Stimulated activated naive CD4-positive, alpha-beta T cell (primary cell): ENCODE data around the gene C2orf81.
A peak's percentile ranks its signal among the peaks of the same experiment; 100 is the strongest.
"Not testable (repeated sequence)": the region's sequence is repeated elsewhere in the genome, so short reads cannot be mapped to it uniquely, and the experiment has no call there.

Experiments
- DNase-seq, 6 experiments: peaks; one replicate each; lab custom pipeline; 2025; lab: John Stamatoyannopoulos, UW

The C2orf81 gene

DNA sequence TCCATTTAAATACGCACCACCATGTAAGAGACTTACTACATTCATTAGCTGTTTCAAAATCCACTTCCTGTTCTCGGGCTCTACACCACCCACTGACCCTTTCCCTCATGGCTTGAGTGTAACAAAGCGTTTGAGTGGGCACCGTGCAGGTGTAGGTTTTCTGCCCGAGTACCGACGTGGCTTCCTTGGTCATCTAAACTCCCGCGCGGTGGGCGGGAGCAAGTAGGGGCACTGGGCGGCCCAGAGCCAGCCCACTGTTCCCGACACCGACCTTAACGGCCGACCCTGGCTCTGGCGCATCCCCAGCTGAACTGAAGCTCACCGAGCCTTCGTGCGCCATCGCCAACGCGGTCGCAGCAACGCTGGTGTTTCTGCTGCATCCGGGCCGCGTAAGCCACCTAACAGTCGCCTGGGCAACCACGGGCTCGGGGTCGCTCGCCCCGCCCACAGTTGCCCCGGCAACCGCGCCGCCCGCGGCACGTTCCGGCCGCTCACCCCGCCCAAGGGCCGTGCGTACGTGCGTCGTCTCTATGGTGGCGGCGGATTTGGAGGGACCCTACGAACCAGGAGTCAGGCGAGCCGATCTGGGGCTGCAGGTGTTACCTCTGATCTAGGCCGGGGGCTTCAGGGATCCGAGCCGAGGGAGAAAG lies at the start of gene C2orf81, which contains the start of gene WDR54:
Gene C2orf81, minus strand, starts transcription at position 399 of the 650 bp plus-strand sequence. Its CDS starts 59 bp downstream, at position 340.
Gene WDR54, plus strand, starts transcription at position 510 of the 650 bp plus-strand sequence. CDS start 424 bp downstream, outside the sequence.
- peak; percentile 85 to 92 (median 89) for DNase-seq

DNA sequence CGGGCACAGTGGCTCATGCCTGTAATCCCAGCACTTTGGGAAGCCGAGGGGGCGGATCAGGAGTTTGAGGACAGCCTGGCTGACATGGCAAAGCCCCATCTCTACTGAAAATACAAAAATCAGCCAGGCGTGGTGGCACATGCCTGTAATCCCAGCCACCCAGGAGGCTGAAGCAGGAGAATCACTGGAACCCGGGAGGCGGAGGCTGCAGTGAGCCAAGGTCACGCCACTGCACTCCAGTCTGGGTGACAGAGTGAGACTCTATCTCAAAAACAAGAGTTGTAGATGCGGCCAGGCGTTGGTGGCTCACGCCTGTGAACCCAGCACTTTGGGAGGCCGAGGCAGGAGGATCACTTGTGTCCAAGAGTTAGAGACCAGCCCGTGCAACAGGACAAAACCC lies 49.3 kb upstream of the C2orf81 start:
- not testable (repeated sequence) for DNase-seq

DNA sequence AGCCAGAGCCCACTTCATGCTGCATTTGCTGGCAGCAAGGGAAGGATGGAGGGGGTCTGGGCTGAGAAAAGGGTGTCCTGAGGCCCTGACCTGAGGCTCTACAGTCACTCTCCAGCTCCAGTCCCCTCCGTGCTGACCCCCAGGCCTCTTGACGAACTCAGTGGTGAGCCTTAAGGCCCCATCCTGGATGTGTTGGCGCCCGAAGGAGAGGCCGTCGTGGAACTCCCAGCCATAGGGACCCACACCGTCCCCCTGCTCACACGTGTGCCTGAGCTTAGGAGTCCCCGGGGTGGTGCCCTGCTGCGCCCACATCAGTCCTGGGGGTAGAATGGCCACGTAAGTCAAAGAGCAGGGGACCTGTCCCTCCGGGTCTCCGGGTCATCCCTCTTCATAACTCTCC lies 43.0 kb upstream of the C2orf81 start:
- no peak for DNase-seq

DNA sequence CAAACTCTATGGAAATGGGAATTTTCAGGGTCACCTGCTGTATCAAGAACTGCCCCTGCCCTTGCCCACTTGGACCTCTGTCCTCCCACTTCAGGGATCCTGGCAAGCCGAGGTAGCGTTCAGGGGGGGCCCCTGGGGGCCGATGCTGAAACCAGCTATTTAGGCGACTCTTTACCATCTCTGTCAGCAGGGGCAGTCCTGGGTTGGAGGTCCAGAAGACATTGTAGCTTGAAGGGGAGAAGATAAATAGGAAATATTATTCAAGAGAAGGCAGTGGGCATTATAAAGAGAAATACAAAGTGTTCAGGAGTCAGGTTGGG lies 41.3 kb upstream of the C2orf81 start:
- DNase-seq = no peak

DNA sequence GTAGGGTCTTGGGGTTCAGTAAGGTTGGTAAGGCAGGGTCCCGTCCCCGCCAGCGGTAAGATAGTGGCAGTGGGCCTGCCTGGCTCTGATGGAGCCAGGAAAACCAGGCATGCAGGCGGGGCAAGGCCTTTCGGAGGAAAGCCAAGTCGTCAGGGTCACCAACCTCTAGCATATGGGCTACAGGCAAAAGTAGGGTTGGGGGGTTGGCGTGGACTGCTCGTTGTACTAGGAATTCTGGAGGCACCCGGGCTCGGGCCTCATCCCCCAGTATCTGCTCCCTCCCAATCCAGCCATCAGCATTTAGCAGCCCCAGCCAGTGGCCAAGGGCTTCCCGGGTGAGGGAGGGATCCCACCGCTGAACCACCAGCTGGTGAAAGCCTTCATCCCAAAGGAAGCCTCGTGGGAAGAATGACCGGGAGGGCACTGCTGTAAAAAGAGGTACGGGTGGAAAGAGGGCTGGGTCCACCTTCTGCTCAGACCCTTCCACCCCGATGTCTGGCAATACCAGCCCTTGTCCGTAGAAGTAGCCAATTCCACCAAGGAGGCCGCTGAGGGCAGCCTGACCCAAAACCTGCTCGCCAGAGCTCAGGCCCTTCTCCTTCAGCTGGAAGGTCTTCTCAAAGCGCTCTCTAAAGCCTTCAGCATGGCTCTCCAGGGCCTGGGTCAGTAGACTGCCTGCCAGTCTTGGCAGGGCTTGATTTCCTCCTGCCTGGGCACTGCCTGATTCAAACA lies 40.8 kb upstream of the C2orf81 start:
- DNase-seq = no peak

DNA sequence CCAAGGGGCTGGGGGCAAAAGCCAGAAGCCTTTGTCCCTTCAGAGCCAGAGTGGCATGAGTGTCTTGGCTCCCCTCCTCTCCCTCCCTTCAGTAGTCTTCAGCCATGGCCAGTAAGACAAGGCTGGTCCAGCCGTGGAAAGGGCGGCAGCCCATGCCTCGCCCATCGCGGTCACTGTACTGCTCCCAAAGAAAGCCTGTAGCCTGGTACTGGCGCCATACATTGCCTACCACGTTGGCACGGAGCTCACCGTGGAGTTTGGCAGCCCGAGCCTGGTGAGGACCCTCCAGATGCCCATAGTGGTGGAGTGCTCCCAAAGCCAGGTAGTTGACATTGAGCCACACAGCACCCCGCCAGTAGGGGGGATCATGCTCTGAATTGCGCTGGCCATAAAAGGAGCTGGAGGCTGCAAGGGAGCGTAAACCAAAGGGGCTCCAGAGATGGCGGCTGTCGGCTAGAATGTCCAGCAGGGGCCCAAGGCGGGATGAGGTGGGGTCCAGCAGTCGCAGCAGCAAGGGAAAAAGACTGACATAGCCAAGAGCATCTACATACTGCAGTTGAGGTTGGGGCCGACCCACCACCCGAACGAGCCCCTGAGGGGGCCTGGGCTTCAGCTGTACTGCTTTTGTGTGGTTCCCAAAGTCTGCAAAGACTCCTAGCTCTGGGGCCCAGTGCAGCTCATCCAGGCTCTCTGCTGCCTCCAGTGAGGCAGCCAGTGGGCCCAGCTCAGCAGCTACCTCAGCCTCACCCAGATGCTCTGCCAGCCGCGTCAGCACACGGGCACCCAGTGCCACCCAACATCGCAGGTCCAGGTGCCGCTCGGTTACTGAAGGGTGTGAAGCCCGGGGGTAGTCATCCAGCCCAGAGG lies 40.0 kb upstream of the C2orf81 start:
- DNase-seq = no peak

DNA sequence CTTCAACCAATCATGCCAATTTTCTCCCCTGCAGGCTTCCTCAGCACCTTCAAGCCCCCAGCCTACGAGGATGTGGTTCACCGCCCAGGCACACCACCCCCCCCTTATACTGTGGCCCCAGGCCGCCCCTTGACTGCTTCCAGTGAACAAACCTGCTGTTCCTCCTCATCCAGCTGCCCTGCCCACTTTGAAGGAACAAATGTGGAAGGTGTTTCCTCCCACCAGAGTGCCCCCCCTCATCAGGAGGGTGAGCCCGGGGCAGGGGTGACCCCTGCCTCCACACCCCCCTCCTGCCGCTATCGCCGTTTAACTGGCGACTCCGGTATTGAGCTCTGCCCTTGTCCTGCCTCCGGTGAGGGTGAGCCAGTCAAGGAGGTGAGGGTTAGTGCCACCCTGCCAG lies 38.8 kb upstream of the C2orf81 start:
- DNase-seq = not testable (repeated sequence)

DNA sequence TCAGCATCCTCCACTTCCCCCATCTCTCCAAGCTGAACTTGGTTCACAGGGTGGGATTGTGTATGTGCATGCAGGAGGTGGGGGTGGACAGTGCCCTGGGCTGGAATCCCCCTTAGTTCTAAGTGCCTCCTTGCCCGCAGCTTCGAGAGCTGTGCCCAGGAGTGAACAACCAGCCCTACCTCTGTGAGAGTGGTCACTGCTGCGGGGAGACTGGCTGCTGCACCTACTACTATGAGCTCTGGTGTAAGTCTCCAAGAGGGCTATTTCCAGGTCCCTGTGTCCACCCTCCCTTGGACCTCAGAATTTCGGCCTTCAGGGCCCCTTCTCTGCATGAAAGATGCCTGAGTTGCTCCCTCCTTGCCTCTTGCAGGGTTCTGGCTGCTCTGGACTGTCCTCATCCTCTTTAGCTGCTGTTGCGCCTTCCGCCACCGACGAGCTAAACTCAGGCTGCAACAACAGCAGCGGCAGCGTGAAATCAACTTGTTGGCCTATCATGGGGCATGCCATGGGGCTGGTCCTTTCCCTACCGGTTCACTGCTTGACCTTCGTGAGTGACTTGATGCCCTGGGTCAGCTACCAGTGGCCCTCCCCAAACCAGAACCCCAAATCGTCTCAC lies 38.2 kb upstream of the C2orf81 start:
- not testable (repeated sequence) for DNase-seq

DNA sequence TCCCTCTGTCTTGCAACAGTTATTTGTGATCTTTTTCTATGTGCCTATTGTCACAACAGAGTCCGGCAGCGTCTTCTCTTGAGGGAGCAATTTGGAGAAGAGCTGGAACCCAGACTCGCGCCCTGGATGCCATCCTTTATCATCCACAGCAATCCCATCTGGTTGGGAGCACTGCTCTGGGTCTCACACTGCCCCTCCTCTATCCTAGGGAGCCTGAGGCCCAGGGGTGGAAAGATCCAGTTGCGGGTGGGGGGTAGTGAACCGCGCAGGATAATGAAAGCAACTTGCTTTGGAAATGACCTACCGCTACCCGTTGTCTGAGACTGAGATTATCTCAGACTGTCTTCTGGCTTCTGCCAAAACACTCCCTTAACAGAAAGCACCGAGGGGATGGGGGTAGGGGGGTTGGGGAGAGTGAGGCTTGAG lies 37.5 kb upstream of the C2orf81 start:
- DNase-seq = no peak

DNA sequence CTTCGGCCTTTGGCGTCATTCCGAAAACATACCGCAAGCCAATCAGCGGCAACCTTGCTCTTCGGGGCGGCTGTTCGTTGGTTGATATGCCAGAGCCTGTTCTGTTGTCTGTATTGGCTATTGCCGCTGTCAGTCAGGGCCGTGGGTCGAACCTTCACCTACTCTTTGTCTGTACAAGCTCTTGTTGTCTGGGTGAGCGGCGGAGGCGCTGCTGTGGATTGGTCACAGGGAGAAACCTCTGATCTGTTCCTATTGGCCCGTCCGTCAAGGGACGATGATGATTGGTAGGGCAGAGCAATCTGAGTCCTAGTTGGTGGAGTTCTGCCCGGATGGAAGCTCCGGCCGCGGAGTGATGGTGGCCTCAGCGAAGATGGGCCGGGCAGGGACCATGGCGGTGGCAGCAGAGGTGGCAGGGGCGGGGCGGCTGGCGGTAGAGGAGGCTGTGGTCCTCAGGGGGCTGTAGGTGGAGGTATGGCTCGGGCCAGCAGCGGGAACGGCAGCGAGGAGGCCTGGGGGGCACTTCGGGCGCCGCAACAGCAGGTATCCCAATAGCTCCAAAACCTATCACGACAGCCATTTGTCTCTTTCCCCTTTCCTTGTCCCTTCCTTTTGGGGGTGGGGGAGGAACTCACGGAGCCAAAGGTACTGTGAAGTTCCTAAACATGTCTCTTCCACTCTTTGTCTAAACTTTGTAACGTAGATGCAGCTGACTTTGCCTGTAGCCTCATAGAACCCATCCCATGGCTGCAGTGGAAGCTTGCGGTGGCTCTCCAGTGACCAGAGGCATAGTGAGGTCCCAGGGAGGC lies 36.9 kb upstream of the C2orf81 start, which contains the start of gene WBP1:
Gene WBP1, plus strand, starts transcription at position 307 of the 806 bp plus-strand sequence. Its CDS starts 165 bp downstream, at position 472.
- peak; percentile 95 to 100 (median 99) for DNase-seq

DNA sequence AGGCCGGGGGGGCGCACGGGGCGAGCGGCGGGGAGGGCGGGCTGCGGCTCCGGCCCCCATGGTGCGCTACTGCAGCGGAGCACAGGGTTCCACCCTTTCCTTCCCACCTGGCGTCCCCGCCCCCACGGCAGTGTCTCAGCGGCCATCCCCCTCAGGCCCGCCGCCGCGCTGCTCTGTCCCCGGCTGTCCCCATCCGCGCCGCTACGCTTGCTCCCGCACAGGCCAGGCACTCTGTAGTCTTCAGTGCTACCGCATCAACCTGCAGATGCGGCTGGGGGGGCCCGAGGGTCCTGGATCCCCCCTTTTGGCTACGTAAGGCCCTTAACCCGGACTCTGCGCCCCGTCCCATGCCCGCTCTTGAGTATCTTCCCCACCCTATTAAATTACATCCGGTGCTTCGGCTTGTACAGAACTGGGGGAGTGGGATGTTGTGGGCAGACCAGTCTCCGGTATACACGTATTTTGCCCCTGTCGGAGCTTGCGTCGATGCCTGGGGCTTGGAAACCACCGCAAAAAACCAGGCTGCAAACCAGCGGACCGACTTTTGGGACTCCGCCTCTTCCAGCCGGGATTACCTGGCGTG lies 36.2 kb upstream of the C2orf81 start:
- DNase-seq = peak; percentile 71 to 95 (median 84)

DNA sequence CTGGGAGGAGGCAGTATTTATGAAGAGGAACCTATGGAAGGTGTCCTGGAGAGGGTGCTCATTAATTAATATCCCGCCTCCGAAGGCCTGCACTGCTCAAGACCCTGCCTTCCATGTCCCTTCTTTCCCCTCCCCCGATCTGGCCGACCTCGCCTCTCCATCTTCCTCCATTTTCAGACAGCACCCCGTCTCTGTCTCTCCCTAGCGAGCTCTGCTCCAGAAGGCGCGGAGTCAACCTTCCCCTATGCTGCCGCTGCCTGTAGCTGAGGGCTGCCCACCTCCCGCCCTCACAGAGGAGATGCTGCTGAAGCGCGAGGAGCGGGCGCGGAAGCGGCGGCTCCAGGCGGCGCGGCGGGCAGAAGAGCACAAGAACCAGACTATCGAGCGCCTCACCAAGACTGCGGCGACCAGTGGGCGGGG lies 35.7 kb upstream of the C2orf81 start:
- DNase-seq = no peak

DNA sequence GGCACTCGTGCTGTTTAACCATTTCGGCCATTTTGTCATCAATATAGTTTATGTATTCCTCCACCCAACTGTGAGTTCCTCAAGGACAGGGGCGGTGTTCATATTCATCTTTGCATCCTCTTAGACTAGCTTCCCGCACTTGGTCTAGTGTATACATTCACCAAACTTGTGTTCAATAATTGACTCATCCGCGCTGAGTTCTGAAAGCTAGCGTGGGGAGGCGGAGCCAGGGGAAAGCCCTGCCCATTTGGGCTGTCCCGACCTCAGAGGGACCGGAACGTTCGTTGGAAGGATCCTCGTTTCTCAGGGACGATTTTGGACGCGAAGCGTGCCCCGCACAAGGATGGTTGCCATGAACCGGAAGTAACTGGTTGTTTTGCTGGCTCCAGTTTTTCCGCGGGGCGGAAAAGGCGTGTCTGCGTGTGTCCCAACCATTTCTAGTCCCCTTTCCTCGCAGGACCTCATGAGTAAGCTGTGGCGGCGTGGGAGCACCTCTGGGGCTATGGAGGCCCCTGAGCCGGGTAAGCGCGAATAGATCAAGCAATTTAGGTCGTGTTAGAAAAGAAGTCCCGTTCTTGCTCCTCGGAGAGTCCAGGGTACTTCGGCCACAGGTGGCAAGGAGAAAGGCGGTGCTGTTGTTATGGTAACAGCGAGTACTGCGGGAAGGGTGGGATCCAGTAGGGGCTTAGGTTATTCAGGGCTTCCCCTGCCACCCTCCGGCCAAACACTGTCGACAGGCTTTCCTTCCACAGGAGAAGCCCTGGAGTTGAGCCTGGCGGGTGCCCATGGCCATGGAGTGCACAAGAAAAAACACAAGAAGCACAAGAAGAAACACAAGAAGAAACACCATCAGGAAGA lies 33.5 kb upstream of the C2orf81 start, which contains the start of gene INO80B:
Gene INO80B, plus strand, starts transcription at position 434 of the 858 bp plus-strand sequence. Its CDS starts 30 bp downstream, at position 464.
- DNase-seq = peak; percentile 93 to 97 (median 96)

DNA sequence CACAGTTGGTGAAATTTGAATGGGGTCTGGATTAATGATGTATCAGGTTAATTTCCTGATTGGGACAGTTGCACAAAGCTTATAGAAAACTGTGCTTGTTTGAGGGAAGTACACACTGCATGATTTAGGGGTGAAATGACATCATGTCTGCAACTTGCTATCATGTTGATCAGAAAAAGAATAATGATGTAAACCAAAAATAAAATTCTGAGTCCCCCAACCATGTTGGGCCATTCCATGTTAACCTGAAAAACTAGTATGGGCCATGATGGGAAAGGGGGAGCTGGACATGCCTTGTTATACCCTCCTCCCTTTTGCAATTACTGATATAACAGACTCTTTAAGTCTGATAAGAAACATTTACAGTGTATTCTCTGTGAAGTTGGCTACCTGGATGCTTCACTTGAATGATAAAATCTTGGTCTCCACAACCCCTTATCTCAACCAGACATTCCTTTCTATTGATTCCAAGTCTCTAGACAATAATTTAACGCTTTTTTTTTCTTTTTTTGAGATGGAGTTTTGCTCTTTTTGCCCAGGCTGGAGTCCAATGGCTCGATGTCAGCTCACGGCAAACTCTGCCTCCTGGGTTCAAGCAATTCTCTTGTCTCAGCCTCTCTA lies 29.3 kb upstream of the C2orf81 start:
- DNase-seq = no peak

DNA sequence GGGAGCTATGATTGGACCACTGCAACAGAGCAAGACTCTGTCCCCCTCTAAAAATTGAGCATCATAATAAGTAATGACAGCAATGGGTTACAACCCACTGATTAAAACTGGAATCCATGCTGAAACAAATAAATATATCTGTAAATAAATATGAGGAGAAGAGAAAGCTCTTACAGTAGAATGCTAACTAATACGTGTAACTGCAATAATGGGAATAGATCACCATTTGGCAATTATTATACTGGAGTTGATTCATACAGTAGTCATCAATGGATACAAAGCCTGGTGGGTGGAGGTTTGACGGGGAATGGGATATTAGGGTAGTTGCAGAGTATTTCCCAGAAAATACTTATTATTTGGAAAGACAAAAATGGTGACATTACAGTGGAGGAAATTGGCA lies 27.4 kb upstream of the C2orf81 start:
- DNase-seq = no peak

DNA sequence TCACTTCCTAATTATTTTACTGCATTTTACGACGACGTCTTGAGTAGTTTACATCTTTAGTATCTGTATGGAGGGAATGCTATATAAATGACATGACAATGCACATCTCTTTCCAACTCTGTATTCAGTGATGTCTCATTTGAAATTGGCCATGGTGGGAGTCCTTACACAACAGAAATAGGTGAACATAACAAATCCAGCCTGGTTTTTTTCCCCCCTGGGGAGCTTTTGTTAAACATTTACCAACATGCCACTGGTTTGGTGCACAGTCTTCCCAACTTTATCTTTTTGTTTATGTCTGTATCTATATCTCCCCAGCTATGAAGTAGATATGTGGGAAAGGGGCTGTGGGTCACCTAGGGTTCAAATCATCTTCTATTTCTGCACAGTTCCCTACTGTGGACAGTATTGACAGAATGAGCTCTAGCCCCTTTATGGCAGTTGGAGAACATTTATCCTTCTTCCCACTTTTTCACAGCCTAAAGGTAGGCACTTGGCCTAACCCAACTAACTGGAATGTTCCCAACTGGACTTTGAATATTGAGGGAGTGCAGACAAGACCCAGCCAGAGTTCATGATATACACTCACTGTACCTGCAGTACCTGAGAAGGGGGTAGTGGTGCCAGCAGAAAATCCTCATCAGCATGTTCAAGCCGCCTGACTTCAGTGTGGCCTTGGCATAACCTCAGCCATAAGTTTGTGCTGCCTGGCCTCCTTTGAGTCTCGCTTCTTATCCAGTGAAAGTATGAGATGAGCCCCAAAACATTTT lies 26.0 kb upstream of the C2orf81 start:
- no peak for DNase-seq

DNA sequence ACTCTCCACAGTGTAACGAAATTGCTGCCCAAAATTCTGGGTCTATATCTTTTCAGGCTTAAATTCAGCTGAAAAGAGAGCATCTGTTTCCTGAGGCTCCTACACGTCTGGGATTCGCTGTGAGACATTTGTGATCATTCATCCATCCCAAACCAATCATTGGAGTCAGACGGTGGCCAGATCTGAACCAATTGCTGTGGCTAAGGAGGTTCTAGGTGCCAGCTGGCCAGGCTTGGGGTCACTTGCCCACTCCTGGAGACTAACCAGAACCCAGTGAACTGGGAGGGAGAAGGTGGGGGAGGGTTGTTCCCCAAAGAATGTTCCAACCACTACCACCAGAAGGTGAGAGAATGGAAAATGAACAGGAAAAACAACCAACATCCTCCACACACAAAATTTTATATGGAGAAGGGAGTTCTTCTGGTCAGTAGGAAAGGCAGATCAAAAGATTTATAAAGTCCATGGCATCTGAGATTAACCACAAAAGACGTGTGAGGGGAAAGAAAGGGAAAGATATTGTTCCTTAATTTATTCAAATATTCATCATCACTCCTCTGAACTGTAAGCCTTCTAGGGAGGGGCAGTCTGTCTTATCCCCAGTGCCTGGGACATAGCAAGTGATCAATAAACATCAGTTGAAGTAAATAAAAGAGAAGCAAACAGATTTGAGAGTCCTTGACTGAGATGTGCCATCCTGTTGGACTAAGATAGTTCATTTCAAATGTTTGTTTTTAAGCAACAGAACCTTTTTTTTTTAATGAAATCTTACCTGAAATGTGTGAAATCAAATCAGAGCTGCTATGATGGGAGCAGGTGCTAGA lies 23.3 kb upstream of the C2orf81 start:
- DNase-seq = no peak
